ENCODE data around the gene CASTOR2.
"Not testable (repeated sequence)": the region's sequence is repeated elsewhere in the genome, so short reads cannot be mapped to it uniquely, and the experiment has no call there.

The CASTOR2 gene

GRCh38 chr7:74996361-74996760 is 31.9 kb downstream of the CASTOR2 start:
- DNase-seq: not testable (repeated sequence)

- DNase-seq: not testable (repeated sequence)
These were observed 33.3 kb downstream of the CASTOR2 start for GRCh38 chr7:74997811-74998210.

- not testable (repeated sequence) for DNase-seq
These were observed 36.9 kb downstream of the CASTOR2 start for GRCh38 chr7:75001356-75001755.

GRCh38 chr7:75010036-75010435 is 45.5 kb downstream of the CASTOR2 start:
- DNase-seq: no peak

- no peak for DNase-seq
These were observed 53.3 kb downstream of the CASTOR2 start for GRCh38 chr7:75017832-75018231.

- DNase-seq: no peak
These were observed 54.3 kb downstream of the CASTOR2 start for GRCh38 chr7:75018570-75019364.

GRCh38 chr7:75019800-75020199 is 55.3 kb downstream of the CASTOR2 start:
- no peak for DNase-seq

GRCh38 chr7:75024922-75025321 is 60.4 kb downstream of the CASTOR2 start:
- no peak for DNase-seq

- no peak for DNase-seq
These were observed 63.8 kb downstream of the CASTOR2 start for GRCh38 chr7:75028299-75028698.

- no peak for DNase-seq
These were observed 68.6 kb downstream of the CASTOR2 start for GRCh38 chr7:75033064-75033463.

GRCh38 chr7:75033826-75034225 is 69.3 kb downstream of the CASTOR2 start:
- no peak for DNase-seq

- no peak for DNase-seq
These were observed 74.0 kb downstream of the CASTOR2 start for GRCh38 chr7:75038508-75038907.

- DNase-seq: no peak
These were observed 74.7 kb downstream of the CASTOR2 start for GRCh38 chr7:75039166-75039565.

- no peak for DNase-seq
These were observed 75.2 kb downstream of the CASTOR2 start for GRCh38 chr7:75039709-75040108.

GRCh38 chr7:75040512-75040911 is 76.0 kb downstream of the CASTOR2 start:
- DNase-seq: no peak

GRCh38 chr7:75042286-75042685 is 77.8 kb downstream of the CASTOR2 start:
- no peak for DNase-seq

- DNase-seq: no peak
These were observed 78.6 kb downstream of the CASTOR2 start for GRCh38 chr7:75042831-75043703.

- DNase-seq: no peak
These were observed 81.4 kb downstream of the CASTOR2 start for GRCh38 chr7:75045881-75046280.

- DNase-seq: no peak
These were observed 84.2 kb downstream of the CASTOR2 start for GRCh38 chr7:75048435-75049379.

GRCh38 chr7:75049817-75050216 is 85.3 kb downstream of the CASTOR2 start:
- DNase-seq: no peak

GRCh38 chr7:75050501-75050900 is 86.0 kb downstream of the CASTOR2 start:
- no peak for DNase-seq

GRCh38 chr7:75054744-75055143 is 90.2 kb downstream of the CASTOR2 start:
- no peak for DNase-seq

- DNase-seq: no peak
These were observed 90.7 kb downstream of the CASTOR2 start for GRCh38 chr7:75055155-75055554.

Data from CD4-positive, alpha-beta T cell treated with Interleukin-17A for 4 hours (primary cell).